Activated naive CD8-positive, alpha-beta T cell (primary cell): Measurements from ENCODE around the gene ATP8B3.

Source experiments
- H3K27ac Mint-ChIP-seq: one replicate; pipeline ENCODE4 v1.8.0; 2021; ENCODE audit warnings: mixed read lengths
- H3K27me3 Mint-ChIP-seq: one replicate; pipeline ENCODE4 v1.8.0; 2021; ENCODE audit warnings: mixed read lengths
- H3K36me3 Mint-ChIP-seq: one replicate; pipeline ENCODE4 v1.8.0; 2021; ENCODE audit warnings: mixed read lengths
- H3K4me1 Mint-ChIP-seq: one replicate; pipeline ENCODE4 v1.8.0; 2021; ENCODE audit warnings: low read depth, mixed read lengths
- H3K4me3 Mint-ChIP-seq: one replicate; pipeline ENCODE4 v1.8.0; 2021; ENCODE audit warnings: mild to moderate bottlenecking, mixed read lengths
- H3K9me3 Mint-ChIP-seq: one replicate; pipeline ENCODE4 v1.8.0; 2021; ENCODE audit warnings: low read depth, mixed read lengths

Gene ATP8B3

GRCh38 chr19:1783874-1784273 lies 28.2 kb downstream of the ATP8B3 start:
- no peaks in the 10 kb centered on the region for H3K36me3 Mint-ChIP-seq
- no peaks in the 10 kb centered on the region for H3K9me3 Mint-ChIP-seq
- no peak overlapping the region for H3K27ac Mint-ChIP-seq
- no peak overlapping the region for H3K4me3 Mint-ChIP-seq
- peaks cover 4% of the 10 kb centered on the region for H3K4me1 Mint-ChIP-seq
- peaks cover 22% of the 10 kb centered on the region for H3K27me3 Mint-ChIP-seq

GRCh38 chr19:1783354-1783753 lies 28.7 kb downstream of the ATP8B3 start:
- H3K4me3 Mint-ChIP-seq, result no peak overlapping the region
- H3K36me3 Mint-ChIP-seq, result no peaks in the 10 kb centered on the region
- H3K27me3 Mint-ChIP-seq, result peaks cover 23% of the 10 kb centered on the region
- H3K4me1 Mint-ChIP-seq, result peaks cover 4% of the 10 kb centered on the region
- no peak overlapping the region for H3K27ac Mint-ChIP-seq
- no peaks in the 10 kb centered on the region for H3K9me3 Mint-ChIP-seq

GRCh38 chr19:1782521-1782920 lies 29.6 kb downstream of the ATP8B3 start:
- Mint-ChIP-seq H3K27ac (no peak overlapping the region), H3K36me3 (no peaks in the 10 kb centered on the region), H3K27me3 (peaks cover 23% of the 10 kb centered on the region), H3K9me3 (no peaks in the 10 kb centered on the region), H3K4me1 (peaks cover 4% of the 10 kb centered on the region), H3K4me3 (no peak overlapping the region)

- H3K36me3 Mint-ChIP-seq, result no peaks in the 10 kb centered on the region
- H3K9me3 Mint-ChIP-seq, result no peaks in the 10 kb centered on the region
- H3K4me3 Mint-ChIP-seq, result no peak overlapping the region
- peaks cover 29% of the 10 kb centered on the region for H3K27me3 Mint-ChIP-seq
- no peak overlapping the region for H3K27ac Mint-ChIP-seq
- peaks cover 7% of the 10 kb centered on the region for H3K4me1 Mint-ChIP-seq
Measured at GRCh38 chr19:1780272-1780958, 31.7 kb downstream of the ATP8B3 start.

GRCh38 chr19:1779574-1779973 lies 32.5 kb downstream of the ATP8B3 start:
- Mint-ChIP-seq H3K4me3 (no peak overlapping the region), H3K27ac (no peak overlapping the region), H3K36me3 (no peaks in the 10 kb centered on the region), H3K4me1 (peaks cover 7% of the 10 kb centered on the region), H3K9me3 (no peaks in the 10 kb centered on the region), H3K27me3 (peaks cover 31% of the 10 kb centered on the region)

- Mint-ChIP-seq H3K4me1 (peaks cover 7% of the 10 kb centered on the region), H3K36me3 (no peaks in the 10 kb centered on the region), H3K27ac (no peak overlapping the region), H3K27me3 (peaks cover 38% of the 10 kb centered on the region), H3K4me3 (no peak overlapping the region), H3K9me3 (no peaks in the 10 kb centered on the region)
Measured at GRCh38 chr19:1777149-1777548, 34.9 kb downstream of the ATP8B3 start.

- Mint-ChIP-seq H3K27ac (no peak overlapping the region), H3K4me1 (peaks cover 7% of the 10 kb centered on the region), H3K9me3 (no peaks in the 10 kb centered on the region), H3K4me3 (no peak overlapping the region), H3K27me3 (peaks cover 38% of the 10 kb centered on the region), H3K36me3 (no peaks in the 10 kb centered on the region)
Measured at GRCh38 chr19:1776606-1777147, 35.4 kb downstream of the ATP8B3 start.

GRCh38 chr19:1775951-1776605 lies 36.0 kb downstream of the ATP8B3 start:
- H3K4me1 Mint-ChIP-seq, result peaks cover 7% of the 10 kb centered on the region
- peaks cover 2% of the 10 kb centered on the region for H3K9me3 Mint-ChIP-seq
- peaks cover under 1% of the 10 kb centered on the region for H3K36me3 Mint-ChIP-seq
- peaks cover 41% of the 10 kb centered on the region for H3K27me3 Mint-ChIP-seq
- H3K27ac Mint-ChIP-seq, result no peak overlapping the region
- H3K4me3 Mint-ChIP-seq, result no peak overlapping the region

- Mint-ChIP-seq H3K27ac (no peak overlapping the region), H3K4me1 (peaks cover 7% of the 10 kb centered on the region), H3K36me3 (peaks cover 6% of the 10 kb centered on the region), H3K4me3 (no peak overlapping the region), H3K9me3 (peaks cover 11% of the 10 kb centered on the region), H3K27me3 (peaks cover 44% of the 10 kb centered on the region)
Measured at GRCh38 chr19:1774989-1775772, 36.9 kb downstream of the ATP8B3 start.

GRCh38 chr19:1773184-1773583 lies 38.9 kb downstream of the ATP8B3 start:
- H3K4me3 Mint-ChIP-seq, result no peak overlapping the region
- H3K9me3 Mint-ChIP-seq, result peaks cover 14% of the 10 kb centered on the region
- peaks cover 3% of the 10 kb centered on the region for H3K4me1 Mint-ChIP-seq
- H3K36me3 Mint-ChIP-seq, result peaks cover 6% of the 10 kb centered on the region
- no peak overlapping the region for H3K27ac Mint-ChIP-seq
- peaks cover 43% of the 10 kb centered on the region for H3K27me3 Mint-ChIP-seq

- H3K4me1 Mint-ChIP-seq, result no peaks in the 10 kb centered on the region
- no peak overlapping the region for H3K27ac Mint-ChIP-seq
- peaks cover 14% of the 10 kb centered on the region for H3K9me3 Mint-ChIP-seq
- no peak overlapping the region for H3K4me3 Mint-ChIP-seq
- H3K36me3 Mint-ChIP-seq, result peaks cover 6% of the 10 kb centered on the region
- H3K27me3 Mint-ChIP-seq, result peaks cover 35% of the 10 kb centered on the region
Measured at GRCh38 chr19:1770866-1771576, 41.1 kb downstream of the ATP8B3 start.

- Mint-ChIP-seq H3K9me3 (peaks cover 14% of the 10 kb centered on the region), H3K27me3 (peaks cover 42% of the 10 kb centered on the region), H3K36me3 (peaks cover 6% of the 10 kb centered on the region), H3K27ac (no peak overlapping the region), H3K4me3 (no peak overlapping the region), H3K4me1 (no peaks in the 10 kb centered on the region)
Measured at GRCh38 chr19:1769645-1769985, 42.5 kb downstream of the ATP8B3 start.

GRCh38 chr19:1768918-1769644 lies 43.0 kb downstream of the ATP8B3 start:
- Mint-ChIP-seq H3K4me1 (no peaks in the 10 kb centered on the region), H3K36me3 (peaks cover 6% of the 10 kb centered on the region), H3K27me3 (peaks cover 40% of the 10 kb centered on the region), H3K9me3 (peaks cover 14% of the 10 kb centered on the region), H3K27ac (no peak overlapping the region), H3K4me3 (no peak overlapping the region)

GRCh38 chr19:1768248-1768647 lies 43.8 kb downstream of the ATP8B3 start:
- Mint-ChIP-seq H3K27me3 (peaks cover 38% of the 10 kb centered on the region), H3K4me3 (no peak overlapping the region), H3K36me3 (peaks cover 6% of the 10 kb centered on the region), H3K27ac (no peak overlapping the region), H3K9me3 (peaks cover 14% of the 10 kb centered on the region), H3K4me1 (no peaks in the 10 kb centered on the region)
